Body of pancreas (tissue), 4 donors: ENCODE measurements around the gene ANKS1A. TPM values are rescaled to one million over a fixed set of nuclear protein-coding genes. Genes with fewer than 3 reads are reported as not detected.

Source experiments
- ATAC-seq: fragments of 150-250 bp; one replicate; pipeline ENCODE4 v1.9.1; 2016
- DNase-seq, 4 donors: peaks; one replicate each; pipeline ENCODE4 v3.0.0-alpha.2; 2019
- H3K27ac ChIP-seq, 4 donors: fragments of 200-600 bp; sonication (generic); 1 replicate in 3 of 4; 2 replicates in 1 of 4; pipeline versions ENCODE4 v1.5.1 to v1.6.1; 2016 to 2019; ENCODE audit warnings: mild to moderate bottlenecking in 1 of 4, mixed read lengths in 1 of 4, moderate library complexity in 1 of 4
- H3K27me3 ChIP-seq, 2 donors: fragments of 200-600 bp; sonication (generic); one replicate each; pipeline ENCODE4 v1.6.0; 2016; ENCODE audit warnings: mild to moderate bottlenecking in 1 of 2
- H3K36me3 ChIP-seq, 2 donors: fragments of 200-600 bp; sonication (generic); replicated peaks in 1 of 2; 2 replicates each; pipeline ENCODE4 v1.5.1; 2016; ENCODE audit warnings: low read depth in 2 of 2; ENCODE audit not compliant: insufficient read depth in 1 of 2
- H3K4me1 ChIP-seq: fragments of 200-600 bp; sonication (generic); one replicate; pipeline ENCODE4 v1.6.0; 2016
- H3K4me3 ChIP-seq, 2 donors: fragments of 200-600 bp; sonication (generic); 1 replicate in 1 of 2; 2 replicates in 1 of 2; pipeline ENCODE4 v1.5.1; 2016 to 2019
- H3K9me3 ChIP-seq, 3 donors: fragments of 200-600 bp; sonication (generic); 1 replicate in 2 of 3; 2 replicates in 1 of 3; pipeline ENCODE4 v1.5.1; 2016
- CTCF ChIP-seq, 7 experiments: fragments of 450-650 bp in 4 of 7; fragments of 200-600 bp in 3 of 7; sonication (generic) in 3 of 7; IDR thresholded peaks; one replicate each; pipeline ENCODE4 v1.5.1; 2016 to 2019; ENCODE audit warnings: antibody characterized with exemption in 7 of 7
- POLR2A ChIP-seq, 3 donors: fragments of 450-650 bp; IDR thresholded peaks; one replicate each; pipeline ENCODE4 v1.6.1; 2016; ENCODE audit warnings: antibody characterized with exemption in 3 of 3, mild to moderate bottlenecking in 2 of 3
- WGBS, 2 donors: methylation state at CpG; one replicate each; pipeline ENCODE4 v1.1.5; 2017; 5-methylcytosine and 5-hydroxymethylcytosine counted together
- intact Hi-C: fragments of 100-400 bp; cut with DNase I; formaldehyde crosslinking; loops from one replicate; pipeline ENCODE4 v1.15.1; 2023
- total RNA-seq, 2 donors: library from RNA; depleted of rRNA; stranded (reverse); fragments of >200 nt; gene quantifications; one replicate each; pipeline ENCODE4 v1.1.0, GENCODE V29; 2016

Gene ANKS1A
- total RNA-seq, 2 donors from 2014 or later: 14.3 to 17.1 TPM

- no peaks in the 10 kb centered on the region for H3K27me3 ChIP-seq
- ATAC-seq: no peak
- H3K9me3 ChIP-seq: no peaks in the 10 kb centered on the region
- H3K36me3 ChIP-seq: no peaks in the 10 kb centered on the region
- intact Hi-C loops: no loop called here
- TF ChIP-seq POLR2A (IDR thresholded peaks at IDR 0.05) (no peak), CTCF (IDR thresholded peaks at IDR 0.05) (no peak)
- H3K27ac ChIP-seq: no peak overlapping the region
- WGBS, 2 donors: 96% methylated on average over 9 to 10 of the region's 10 CpGs
- H3K4me1 ChIP-seq: no peaks in the 10 kb centered on the region
- H3K4me3 ChIP-seq: no peak overlapping the region
- no peak for DNase-seq
Measured at GRCh38 chr6:35073211-35073610, 184.2 kb downstream of the ANKS1A start.

GRCh38 chr6:35073766-35074471 lies 184.9 kb downstream of the ANKS1A start:
- intact Hi-C loops: no loop called here
- DNase-seq (no peak), ATAC-seq (no peak)
- 91 to 93% methylated on average over 17 to 20 of the region's 20 CpGs for WGBS, 2 donors
- H3K36me3 ChIP-seq: peaks cover 0 to 1% of the 10 kb centered on the region in 2 donors
- no peaks in the 10 kb centered on the region for H3K4me1 ChIP-seq
- TF ChIP-seq POLR2A (IDR thresholded peaks at IDR 0.05) (no peak), CTCF (IDR thresholded peaks at IDR 0.05) (no peak)
- H3K4me3 ChIP-seq: no peak overlapping the region
- no peak overlapping the region for H3K27ac ChIP-seq
- H3K9me3 ChIP-seq: no peaks in the 10 kb centered on the region
- H3K27me3 ChIP-seq: no peaks in the 10 kb centered on the region

GRCh38 chr6:35076997-35077712 lies 188.1 kb downstream of the ANKS1A start:
- intact Hi-C loops: no loop called here
- 83 to 85% methylated on average over 17 of the region's 17 CpGs for WGBS, 2 donors
- no peak overlapping the region for H3K27ac ChIP-seq
- H3K4me1 ChIP-seq: no peaks in the 10 kb centered on the region
- no peaks in the 10 kb centered on the region for H3K9me3 ChIP-seq
- ATAC-seq (no peak), DNase-seq (no peak)
- no peak for TF ChIP-seq CTCF (IDR thresholded peaks at IDR 0.05)
- TF ChIP-seq POLR2A (IDR thresholded peaks at IDR 0.05): no peak
- no peaks in the 10 kb centered on the region for H3K27me3 ChIP-seq
- H3K4me3 ChIP-seq: no peak overlapping the region
- H3K36me3 ChIP-seq: peaks cover 0 to 7% of the 10 kb centered on the region in 2 donors

- Histone ChIP-seq H3K9me3 (no peaks in the 10 kb centered on the region), H3K27me3 (no peaks in the 10 kb centered on the region), H3K36me3 (peaks cover 0 to 7% of the 10 kb centered on the region in 2 donors), H3K27ac (no peak overlapping the region), H3K4me1 (no peaks in the 10 kb centered on the region), H3K4me3 (no peak overlapping the region)
- TF ChIP-seq POLR2A (IDR thresholded peaks at IDR 0.05) (no peak), CTCF (IDR thresholded peaks at IDR 0.05) (no peak)
- WGBS, 2 donors: 84 to 98% methylated on average over 6 to 11 of the region's 11 CpGs
- DNase-seq (no peak), ATAC-seq (no peak)
- intact Hi-C loops: no loop called here
Measured at GRCh38 chr6:35077713-35078105, 188.7 kb downstream of the ANKS1A start.
